Hematopoietic multipotent progenitor cell treated with erythropoietin and hydrocortisone succinate and interleukin-3 and kit ligand, for 4 days (in vitro differentiated cells): ENCODE data around the gene PRSS50.
"Not testable (repeated sequence)": the region's sequence is repeated elsewhere in the genome, so short reads cannot be mapped to it uniquely, and the experiment has no call there.

Source experiments
- DNase-seq: peaks from one replicate; pipeline ENCODE4 v3.0.0-alpha.2; 2015

Gene PRSS50

GRCh38 chr3:46708401-46709156 is 9.1 kb downstream of the PRSS50 start:
- no peak for DNase-seq

GRCh38 chr3:46707601-46708011 is 10.1 kb downstream of the PRSS50 start:
- no peak for DNase-seq

GRCh38 chr3:46706771-46707582 is 10.7 kb downstream of the PRSS50 start:
- no peak for DNase-seq

GRCh38 chr3:46705751-46706552 is 11.7 kb downstream of the PRSS50 start:
- DNase-seq: no peak

- DNase-seq: peak; percentile 79
These were observed 12.6 kb downstream of the PRSS50 start for GRCh38 chr3:46705022-46705530.

GRCh38 chr3:46704346-46704745 is 13.3 kb downstream of the PRSS50 start:
- not testable (repeated sequence) for DNase-seq

- DNase-seq: no peak
These were observed 14.6 kb downstream of the PRSS50 start for GRCh38 chr3:46703013-46703520.

- no peak for DNase-seq
These were observed 15.2 kb downstream of the PRSS50 start for GRCh38 chr3:46702246-46703012.

- DNase-seq: no peak
These were observed 16.3 kb downstream of the PRSS50 start, which contains the start of gene TMIE for GRCh38 chr3:46701181-46701939. TSS of gene TMIE (plus strand) at chr3:46701392. CDS start at chr3:46701488, 96 bp downstream.

GRCh38 chr3:46700772-46701171 is 16.9 kb downstream of the PRSS50 start:
- no peak for DNase-seq

GRCh38 chr3:46699676-46700523 is 17.8 kb downstream of the PRSS50 start:
- no peak for DNase-seq

- DNase-seq: no peak
These were observed 21.4 kb downstream of the PRSS50 start for GRCh38 chr3:46695962-46696894.

GRCh38 chr3:46695177-46695961 is 22.3 kb downstream of the PRSS50 start:
- peak; percentile 76 for DNase-seq

GRCh38 chr3:46694520-46694919 is 23.1 kb downstream of the PRSS50 start:
- no peak for DNase-seq

GRCh38 chr3:46693892-46694226 is 23.8 kb downstream of the PRSS50 start:
- DNase-seq: peak; percentile 56

GRCh38 chr3:46693038-46693891 is 24.4 kb downstream of the PRSS50 start, which contains the start of gene ALS2CL:
TSS of gene ALS2CL (minus strand) at chr3:46693679. CDS start at chr3:46689440, 4,239 bp downstream.
- DNase-seq: peak; percentile 42

- DNase-seq: no peak
These were observed 25.1 kb downstream of the PRSS50 start for GRCh38 chr3:46692566-46692990.
